ENCODE data around the gene ACOX1. TPM values are rescaled to one million over a fixed set of nuclear protein-coding genes. Genes with fewer than 3 reads are reported as not detected.

Gene ACOX1
- total RNA-seq, 4 donors from 2014 or later: 37.0 to 254 (median 212) TPM

- intact Hi-C loops (cut with DNase I; ENCODE audit: low total_unique reads): no loop called here
- WGBS, 2 donors (ENCODE audit: low coverage in 1 of 2): 96% methylated on average over 31 of the region's 31 CpGs; no CpG with 5 or more reads in 1 of the 2 donors
- TF ChIP-seq CTCF (IDR thresholded peaks at IDR 0.05) (no peak), POLR2A (IDR thresholded peaks at IDR 0.05) (no peak), POLR2AphosphoS5 (IDR thresholded peaks at IDR 0.05) (no peak), EP300 (IDR thresholded peaks at IDR 0.05; ENCODE audit: low read depth) (no peak)
- H3K27ac ChIP-seq: no peak overlapping the region
- in situ Hi-C loops (cut with MboI; ENCODE audit: low pct_ligation_motif_present in 1 of 4, low pct_unique_long_range_greater_than_20kb in 1 of 4, low sequenced_read_pairs in 3 of 4): loop anchor here in 2 of 4 donors (10.0 to 25.0 kb wide), 3 partner anchors 67 to 269 kb away; partner anchors contain the start of gene CDK3 (in 1 of the 2)
- no peaks in the 10 kb centered on the region for H3K36me3 ChIP-seq
- H3K9me3 ChIP-seq: no peaks in the 10 kb centered on the region
- no peaks in the 10 kb centered on the region for H3K27me3 ChIP-seq
- no peaks in the 10 kb centered on the region for H3K4me1 ChIP-seq
- DNase-seq: no peak
- H3K4me3 ChIP-seq: no peak overlapping the region
Observed at GRCh38 chr17:75917917-75918445, 61.0 kb downstream of the ACOX1 start.

- intact Hi-C loops (cut with DNase I; ENCODE audit: low total_unique reads): no loop called here
- 86 to 100% methylated on average over 3 to 23 of the region's 23 CpGs for WGBS, 2 donors (ENCODE audit: low coverage in 1 of 2)
Observed at GRCh38 chr17:75917141-75917916, 61.6 kb downstream of the ACOX1 start.

GRCh38 chr17:75915268-75915667, 63.7 kb downstream of the ACOX1 start:
- no peak overlapping the region for H3K4me3 ChIP-seq
- H3K27me3 ChIP-seq: no peaks in the 10 kb centered on the region
- no peaks in the 10 kb centered on the region for H3K4me1 ChIP-seq
- in situ Hi-C loops (cut with MboI; ENCODE audit: low pct_ligation_motif_present in 1 of 4, low pct_unique_long_range_greater_than_20kb in 1 of 4, low sequenced_read_pairs in 3 of 4) (loop anchor here in 2 of 4 donors (10.0 to 25.0 kb wide), 3 partner anchors 70 to 272 kb away; partner anchors contain the start of gene CDK3 (in 1 of the 2)), intact Hi-C loops (cut with DNase I; ENCODE audit: low total_unique reads) (no loop called here)
- TF ChIP-seq POLR2A (IDR thresholded peaks at IDR 0.05): no peak
- TF ChIP-seq POLR2AphosphoS5 (IDR thresholded peaks at IDR 0.05): no peak
- no peak for TF ChIP-seq CTCF (IDR thresholded peaks at IDR 0.05)
- no peak for TF ChIP-seq EP300 (IDR thresholded peaks at IDR 0.05; ENCODE audit: low read depth)
- no peaks in the 10 kb centered on the region for H3K9me3 ChIP-seq
- no peak for DNase-seq
- no peak overlapping the region for H3K27ac ChIP-seq
- 94% methylated on average over 7 of the region's 8 CpGs; no CpG with 5 or more reads in 1 of the 2 donors for WGBS, 2 donors (ENCODE audit: low coverage in 1 of 2)
- no peaks in the 10 kb centered on the region for H3K36me3 ChIP-seq

More at GRCh38 chr17:75917141-75917916, 61.6 kb downstream of the ACOX1 start:
- H3K4me1 ChIP-seq: no peaks in the 10 kb centered on the region
- TF ChIP-seq POLR2A (IDR thresholded peaks at IDR 0.05) (no peak), CTCF (IDR thresholded peaks at IDR 0.05) (no peak), EP300 (IDR thresholded peaks at IDR 0.05; ENCODE audit: low read depth) (no peak), POLR2AphosphoS5 (IDR thresholded peaks at IDR 0.05) (no peak)
- DNase-seq: no peak
- H3K27ac ChIP-seq: no peak overlapping the region
- H3K27me3 ChIP-seq: no peaks in the 10 kb centered on the region
- no peaks in the 10 kb centered on the region for H3K36me3 ChIP-seq
- H3K4me3 ChIP-seq: no peak overlapping the region
- no peaks in the 10 kb centered on the region for H3K9me3 ChIP-seq
- in situ Hi-C loops (cut with MboI; ENCODE audit: low pct_ligation_motif_present in 1 of 4, low pct_unique_long_range_greater_than_20kb in 1 of 4, low sequenced_read_pairs in 3 of 4): loop anchor here in 2 of 4 donors (10.0 to 25.0 kb wide), 3 partner anchors 67 to 270 kb away; partner anchors contain the start of gene CDK3 (in 1 of the 2)

GRCh38 chr17:75914643-75915267, 64.2 kb downstream of the ACOX1 start:
- in situ Hi-C loops (cut with MboI; ENCODE audit: low pct_ligation_motif_present in 1 of 4, low pct_unique_long_range_greater_than_20kb in 1 of 4, low sequenced_read_pairs in 3 of 4): loop anchor here in 2 of 4 donors (10.0 to 25.0 kb wide), 3 partner anchors 70 to 273 kb away; partner anchors contain the start of gene CDK3 (in 1 of the 2)
- Histone ChIP-seq H3K4me3 (no peak overlapping the region), H3K9me3 (no peaks in the 10 kb centered on the region), H3K27me3 (no peaks in the 10 kb centered on the region), H3K36me3 (no peaks in the 10 kb centered on the region), H3K4me1 (no peaks in the 10 kb centered on the region), H3K27ac (no peak overlapping the region)
- 87 to 94% methylated on average over 3 to 30 of the region's 34 CpGs for WGBS, 2 donors (ENCODE audit: low coverage in 1 of 2)
- intact Hi-C loops (cut with DNase I; ENCODE audit: low total_unique reads): no loop called here
- no peak for DNase-seq
- no peak for TF ChIP-seq CTCF (IDR thresholded peaks at IDR 0.05)
- TF ChIP-seq EP300 (IDR thresholded peaks at IDR 0.05; ENCODE audit: low read depth): no peak
- TF ChIP-seq POLR2AphosphoS5 (IDR thresholded peaks at IDR 0.05): no peak
- no peak for TF ChIP-seq POLR2A (IDR thresholded peaks at IDR 0.05)

Data from transverse colon (tissue), 4 donors.